CD4-positive, alpha-beta T cell treated with Interleukin-15 for 4 hours (primary cell): ENCODE results near the gene ZNF408.

Source experiments
- DNase-seq: peaks from one replicate; pipeline ENCODE4 v3.0.0-alpha.2; 2020; ENCODE audit warnings: low spot score

ZNF408 gene

DNA sequence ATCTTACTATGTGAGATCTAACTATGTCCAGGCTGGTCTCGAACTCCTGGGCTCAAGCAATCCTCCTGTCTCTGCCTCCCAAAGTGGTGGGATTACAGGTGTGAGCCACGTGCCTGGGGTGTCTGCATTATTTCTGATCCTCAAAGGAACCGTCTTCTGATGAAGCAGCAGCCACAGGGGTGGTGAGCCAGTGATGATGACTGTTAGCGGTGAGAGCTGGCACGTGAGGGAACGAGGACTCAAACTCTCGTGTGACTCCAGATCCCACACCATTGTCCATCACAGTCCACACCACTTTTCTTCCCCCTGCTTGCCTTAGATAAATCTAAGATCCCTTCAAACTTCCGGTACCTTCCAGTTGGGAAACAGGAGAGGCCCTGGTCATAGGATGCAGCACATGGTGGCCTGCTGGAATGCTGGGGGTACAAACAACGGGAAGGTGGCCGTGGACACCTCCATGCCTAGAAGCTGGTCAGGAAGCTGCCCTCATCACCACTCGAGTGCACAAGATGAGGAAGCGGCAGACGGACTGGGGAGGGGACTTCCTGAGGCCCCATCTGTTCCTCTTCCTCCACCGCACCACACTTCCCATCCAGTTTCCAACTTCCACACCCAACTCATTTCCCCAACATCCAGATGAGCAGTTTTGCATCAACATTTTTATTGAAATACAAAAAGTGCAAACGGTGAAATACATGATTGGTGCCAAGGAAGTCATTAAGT is 24.2 kb upstream of the ZNF408 start:
- DNase-seq: no peak

DNA sequence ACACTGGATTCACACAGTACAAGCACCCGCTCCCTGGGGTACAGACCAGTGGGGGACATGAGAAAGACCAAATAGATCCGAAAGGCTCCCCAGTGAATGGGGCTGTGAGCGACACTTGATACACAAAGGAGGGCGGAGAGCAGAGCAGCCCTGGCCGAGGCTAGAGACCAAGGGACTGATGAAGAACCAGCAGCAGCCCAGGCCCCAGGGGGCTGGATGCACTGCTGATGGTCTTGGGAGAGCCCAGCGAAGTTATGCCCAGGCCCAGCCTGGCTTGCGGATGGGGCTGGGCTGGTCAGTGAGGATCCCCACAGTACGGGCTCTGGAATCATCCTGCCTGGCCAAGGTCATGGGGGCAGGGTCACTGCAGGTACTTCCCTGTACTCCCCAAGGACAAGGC is 23.7 kb upstream of the ZNF408 start:
- no peak for DNase-seq

DNA sequence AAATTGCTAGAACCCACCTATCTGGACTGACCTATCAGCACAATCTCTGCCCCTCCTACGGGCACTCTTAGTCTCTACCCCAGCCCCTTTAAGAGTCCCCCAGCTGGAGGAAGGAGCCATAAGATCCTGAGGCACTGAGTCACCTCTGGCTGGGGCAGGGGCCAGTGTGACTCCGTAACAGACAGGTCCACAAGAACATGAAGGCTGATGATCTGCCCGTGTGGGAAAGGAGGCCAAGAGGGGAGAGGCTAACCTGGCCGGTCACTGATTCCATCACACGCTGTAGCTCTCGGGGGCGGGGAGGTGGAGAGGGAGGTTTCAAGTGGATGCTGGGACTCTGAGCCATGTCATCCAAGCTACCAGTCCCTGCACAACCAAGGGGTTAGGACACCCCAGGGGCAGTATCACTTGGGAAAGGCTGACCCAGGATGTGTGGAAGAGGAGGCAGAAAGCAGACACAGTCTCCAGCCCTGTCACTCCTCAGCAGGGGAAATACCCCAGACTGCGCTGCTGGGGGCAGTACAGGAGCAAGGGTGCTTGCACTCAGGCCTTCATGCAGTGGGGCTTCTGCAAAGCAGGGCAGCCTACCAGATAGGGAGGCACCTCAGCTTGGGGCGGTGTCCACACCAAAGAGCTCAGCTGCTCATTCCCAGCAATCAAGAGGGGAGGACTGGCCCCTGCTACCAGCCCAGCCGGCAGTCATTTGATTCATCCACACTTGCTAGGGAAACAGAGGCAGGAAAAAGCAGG is 22.7 kb upstream of the ZNF408 start:
- no peak for DNase-seq

DNA sequence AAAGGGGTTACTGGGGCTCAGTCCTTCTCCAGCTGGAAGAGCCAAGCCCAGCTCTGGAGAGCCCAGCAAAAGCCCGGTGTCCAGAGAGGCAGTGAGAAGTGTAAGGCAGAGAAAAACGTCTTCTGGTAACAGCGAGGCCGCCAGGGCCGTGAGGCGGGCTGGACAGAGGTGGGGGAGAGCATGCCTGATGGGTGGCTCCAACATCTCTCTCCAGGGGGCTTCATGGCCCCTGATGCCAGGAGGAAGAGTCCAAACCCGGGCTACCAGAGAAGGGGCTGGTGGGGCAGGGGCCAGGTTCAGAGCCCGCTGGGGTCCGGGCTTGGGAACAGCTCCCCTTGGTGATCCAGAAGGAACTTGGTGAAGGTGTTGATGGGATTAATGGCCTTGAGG is 22.1 kb upstream of the ZNF408 start:
- DNase-seq: no peak

DNA sequence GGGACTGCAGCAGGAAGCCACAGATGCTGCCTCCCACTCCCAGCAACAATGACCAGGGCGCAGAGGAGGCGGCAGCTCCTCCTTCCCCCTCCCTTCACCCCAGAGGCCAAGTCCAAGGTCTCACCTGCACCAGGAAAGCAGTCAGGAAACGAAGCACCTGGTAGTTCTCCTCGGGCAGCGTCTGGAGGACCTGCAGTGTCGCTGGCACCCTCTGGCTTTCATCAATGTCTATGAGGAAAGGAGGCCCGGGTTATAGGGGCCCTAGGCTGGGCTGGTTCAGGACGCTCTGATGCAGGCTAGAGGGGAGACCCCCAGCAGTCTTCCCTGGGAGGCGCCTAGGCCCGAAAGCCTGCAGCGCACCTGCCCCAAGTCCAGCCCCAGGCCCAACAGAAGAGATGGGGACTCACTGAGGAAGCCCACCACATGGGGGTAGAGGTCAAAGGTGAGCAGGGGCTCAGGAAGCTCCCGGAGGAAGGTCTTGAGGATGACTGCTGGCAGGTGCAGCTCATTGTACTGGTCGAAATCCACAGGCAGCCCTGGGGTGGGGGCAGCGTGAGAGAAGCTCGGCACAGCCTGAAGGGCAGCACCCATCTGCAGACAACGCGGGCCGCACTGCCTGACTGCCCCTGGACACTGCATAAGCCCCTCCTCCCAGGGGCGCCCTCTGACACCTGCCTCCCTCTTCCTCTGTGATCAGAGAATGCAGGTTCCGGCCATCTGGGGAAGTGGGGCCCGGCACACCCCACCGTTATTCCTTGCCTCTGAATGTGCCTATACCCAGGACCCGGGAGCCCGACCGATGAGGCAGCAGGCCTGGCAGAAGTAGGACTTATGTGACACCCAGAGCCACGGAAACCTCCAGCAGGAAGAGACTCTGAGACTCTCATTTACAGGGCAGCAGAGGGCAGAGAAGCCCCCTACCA is 21.3 kb upstream of the ZNF408 start:
- DNase-seq: no peak

DNA sequence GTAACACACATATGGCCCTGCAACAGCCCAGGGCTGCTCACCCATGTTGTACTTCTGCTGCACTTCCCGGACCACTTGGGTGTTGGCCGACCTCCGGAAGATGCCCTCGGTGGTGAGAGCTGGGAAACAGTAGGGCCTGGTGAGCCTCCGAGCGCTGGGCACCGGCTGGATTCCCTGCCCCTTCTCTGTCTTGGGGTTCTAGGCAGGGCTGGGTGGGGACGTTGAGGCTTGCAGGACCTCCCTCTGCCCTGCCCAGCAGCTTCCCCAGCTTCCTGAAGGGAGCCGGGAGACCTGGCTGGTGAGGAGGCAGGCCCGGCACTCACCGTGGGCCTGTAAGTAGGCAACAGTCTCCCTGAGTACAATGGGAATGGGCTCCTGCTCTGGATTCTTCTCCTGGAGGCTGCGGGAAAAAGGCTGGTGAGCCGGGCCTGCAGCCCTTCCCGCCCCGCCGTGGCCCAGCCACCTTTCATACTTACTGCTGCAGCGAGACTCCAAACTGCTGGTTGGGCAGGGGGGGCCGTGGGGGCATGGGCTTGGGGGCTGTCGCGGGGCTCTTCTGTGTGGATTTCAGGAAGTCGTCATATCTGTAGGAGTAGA is 20.6 kb upstream of the ZNF408 start:
- DNase-seq: no peak

DNA sequence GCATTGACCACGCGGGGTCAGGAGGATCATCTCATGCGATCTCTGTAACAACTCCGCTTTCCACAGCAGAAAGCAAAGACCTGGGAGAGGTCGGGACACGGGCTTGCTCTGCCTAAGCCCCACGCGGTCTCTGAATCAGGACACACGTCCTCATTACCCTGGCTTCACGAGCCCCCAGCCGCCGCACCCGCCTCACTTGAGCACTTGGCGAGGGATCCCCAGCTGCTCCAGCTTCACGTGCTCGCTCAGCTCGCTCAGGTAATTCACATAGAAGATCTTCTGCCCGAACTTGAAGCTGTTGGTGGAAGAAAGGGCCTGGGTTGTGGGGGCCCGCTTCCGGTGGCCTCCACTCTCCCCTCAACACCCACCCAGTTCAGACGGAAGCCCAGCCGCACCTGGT is 20.0 kb upstream of the ZNF408 start:
- DNase-seq: no peak

DNA sequence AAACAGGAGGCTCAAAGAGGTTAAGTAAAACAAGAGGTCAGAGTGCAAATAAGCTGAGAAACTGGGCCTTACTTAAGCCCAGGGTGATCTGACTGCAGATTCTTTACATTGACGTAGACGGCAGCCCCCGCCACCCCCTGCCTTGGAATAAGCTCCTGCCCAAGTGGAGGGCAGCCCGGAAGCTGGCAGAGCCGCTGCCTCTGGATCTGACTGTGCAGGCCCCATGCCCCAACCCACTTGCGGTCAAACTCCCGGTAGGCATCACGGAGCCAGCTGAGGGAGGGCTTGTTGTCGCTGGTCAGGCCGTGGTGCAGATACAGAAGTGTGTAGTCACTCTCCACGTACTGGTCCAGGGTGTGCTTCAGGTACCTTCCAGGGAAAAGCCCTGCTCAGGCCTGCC is 19.0 kb upstream of the ZNF408 start:
- DNase-seq: no peak

DNA sequence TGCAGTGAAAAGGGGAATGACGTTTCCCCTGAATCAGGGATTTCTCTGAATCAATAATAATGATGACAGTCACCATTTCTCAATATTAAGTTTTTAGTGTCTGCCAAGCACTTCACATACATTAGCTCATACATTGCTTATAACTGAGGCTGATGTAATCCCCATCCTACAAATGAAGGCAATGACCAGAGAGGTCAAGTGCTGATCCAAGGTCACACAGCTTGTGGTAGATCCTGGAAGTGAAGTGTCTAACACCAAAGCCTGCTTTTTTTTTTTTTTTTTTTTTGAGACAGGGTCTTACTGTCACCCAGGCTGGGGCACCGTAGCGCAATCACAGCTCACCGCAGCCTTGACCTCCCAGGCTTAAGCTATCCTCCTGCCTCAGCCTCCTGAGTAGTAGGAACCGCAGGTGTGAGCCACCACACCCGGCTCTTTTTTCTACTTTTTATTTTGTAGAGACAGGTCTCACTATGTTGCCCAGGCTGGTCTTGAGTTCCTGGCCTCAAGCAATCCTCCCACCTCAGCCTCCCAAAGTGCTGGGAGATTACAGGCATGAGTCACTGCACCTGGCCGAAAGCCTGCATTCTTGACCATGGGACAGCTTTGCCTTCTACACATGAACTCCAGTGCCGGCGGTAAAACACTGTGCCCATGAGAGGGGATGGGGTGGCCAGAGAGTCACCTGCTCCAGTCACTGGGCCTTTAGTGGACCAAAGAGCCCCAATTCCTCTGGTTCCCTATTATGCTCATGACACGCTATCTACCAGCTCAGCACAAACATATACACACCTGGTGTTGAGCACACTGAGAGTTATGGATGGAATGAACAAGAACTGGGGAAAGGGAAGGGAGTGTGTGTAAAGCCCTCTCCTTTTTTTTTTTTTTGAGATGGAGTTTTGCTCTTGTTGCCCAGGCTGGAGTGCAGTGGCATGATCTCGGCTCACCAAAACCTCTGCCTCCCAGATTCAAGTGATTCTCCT is 17.8 kb upstream of the ZNF408 start:
- no peak for DNase-seq

DNA sequence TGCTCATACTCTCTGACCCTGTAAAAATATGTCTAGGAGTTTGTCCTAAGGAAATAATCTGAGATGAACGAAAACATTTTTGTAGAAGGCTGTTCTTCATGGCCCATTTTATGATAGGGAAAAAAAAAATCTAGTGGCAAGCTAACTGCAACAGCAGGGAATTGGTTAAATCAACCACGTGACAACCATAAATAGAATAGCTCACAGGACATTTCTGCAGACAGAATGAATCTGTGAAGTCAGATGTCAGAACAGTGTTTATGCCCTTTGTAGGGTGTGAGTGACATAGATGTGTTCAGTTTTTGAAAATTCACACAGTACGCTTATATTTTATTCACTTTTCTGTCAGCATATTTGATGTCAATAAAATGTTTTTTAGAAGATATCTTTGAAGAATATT is 16.5 kb upstream of the ZNF408 start:
- no peak for DNase-seq

DNA sequence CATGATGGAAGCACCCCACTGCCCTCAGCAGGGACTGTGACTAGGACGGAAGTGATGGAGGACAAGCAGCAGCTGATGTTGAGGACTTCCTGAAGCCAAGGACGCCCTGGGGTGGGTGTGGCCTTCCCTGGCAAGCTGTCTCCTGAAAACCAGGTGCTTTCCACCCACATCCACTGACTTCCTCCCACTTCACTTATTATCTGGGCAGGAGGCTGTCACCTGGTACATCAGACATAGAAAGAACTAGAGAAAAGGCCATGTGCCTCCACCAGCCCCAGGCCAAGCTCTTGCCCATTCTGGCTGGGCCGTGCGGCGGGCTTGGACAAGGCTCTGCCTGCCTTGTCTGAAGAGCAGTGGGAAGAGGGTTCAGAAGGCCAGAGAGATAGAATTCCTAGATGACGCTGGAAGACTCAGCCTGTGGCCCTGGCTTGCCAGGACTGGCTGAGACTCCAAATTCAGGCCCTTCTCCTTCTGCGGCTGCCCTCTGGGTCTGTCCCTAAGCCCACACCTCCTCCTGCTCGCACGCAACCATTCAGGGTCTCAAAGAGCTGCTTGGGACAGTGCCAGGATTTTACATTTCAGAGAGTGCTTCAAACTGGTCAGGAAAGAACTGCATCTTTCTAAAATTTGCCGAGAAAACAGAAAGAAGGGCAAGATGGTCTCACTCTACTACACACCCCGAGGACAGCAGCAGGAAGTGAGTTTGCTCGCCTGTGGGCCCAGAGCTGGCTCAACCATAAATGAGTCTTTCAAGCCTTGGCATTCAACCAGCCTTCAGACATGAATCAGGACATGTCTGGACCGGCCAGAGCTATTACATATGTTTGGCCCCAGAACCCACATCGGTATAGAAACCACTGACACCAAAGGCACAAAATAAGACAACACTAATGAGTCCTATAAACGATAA is 13.7 kb upstream of the ZNF408 start:
- DNase-seq: no peak

DNA sequence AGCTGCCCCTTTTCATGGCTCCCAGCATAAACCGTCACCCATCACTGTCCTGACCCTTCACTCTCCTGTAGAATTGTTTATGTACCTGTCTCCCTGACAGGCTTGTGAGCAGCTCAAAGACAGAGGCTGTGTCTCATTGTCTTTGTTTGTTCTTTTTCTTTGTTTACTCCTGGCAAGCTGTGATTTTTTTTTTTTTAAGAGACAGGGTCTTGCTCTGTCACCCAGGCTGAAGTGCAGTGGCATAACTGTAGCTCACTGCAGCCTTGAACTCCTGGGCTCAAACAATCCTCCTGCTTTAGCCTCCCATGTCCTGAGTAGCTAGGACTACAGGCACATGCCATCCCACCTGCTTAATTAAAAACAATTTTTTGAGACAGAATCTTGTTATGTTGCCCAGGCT is 10.1 kb upstream of the ZNF408 start:
- DNase-seq: no peak

DNA sequence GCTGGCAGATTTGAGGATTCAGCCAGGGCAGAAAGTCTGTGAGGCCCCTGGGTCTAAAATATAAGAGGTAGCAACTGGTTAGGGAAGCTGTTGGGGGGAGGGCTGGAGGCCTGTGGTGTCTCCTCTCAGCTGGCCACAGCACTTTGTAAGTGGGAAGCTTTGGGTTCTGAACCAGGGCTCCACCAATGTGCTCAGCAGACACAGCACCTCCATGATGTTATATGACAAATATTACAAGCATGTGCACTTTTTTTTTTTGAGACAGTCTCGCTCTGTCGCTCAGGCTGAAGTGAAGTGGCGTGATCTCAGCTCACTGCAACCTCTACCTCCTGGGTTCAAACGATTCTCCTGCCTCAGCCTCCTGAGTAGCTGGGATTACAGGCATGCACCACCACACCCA is 8.4 kb upstream of the ZNF408 start:
- DNase-seq: no peak

DNA sequence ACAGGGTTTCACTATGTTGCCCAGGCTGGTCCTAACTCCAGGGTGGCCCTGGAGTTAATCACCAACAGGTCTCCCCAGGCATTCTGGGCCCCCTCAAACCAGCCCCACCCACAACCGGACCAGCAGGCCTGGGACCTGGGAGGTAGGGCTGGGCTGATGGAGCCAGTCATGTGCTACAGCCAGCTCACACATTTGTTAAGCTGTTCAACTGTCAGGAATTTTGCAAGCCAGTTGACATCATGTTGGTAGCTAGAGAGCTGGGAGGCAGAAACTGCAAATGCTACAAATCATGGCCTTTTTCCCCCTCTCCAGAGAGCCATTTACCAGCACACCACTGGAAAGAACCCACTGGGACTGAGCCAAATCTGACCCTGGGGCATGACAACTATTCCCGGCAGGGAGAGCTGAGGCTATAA is 7.2 kb upstream of the ZNF408 start:
- DNase-seq: no peak

DNA sequence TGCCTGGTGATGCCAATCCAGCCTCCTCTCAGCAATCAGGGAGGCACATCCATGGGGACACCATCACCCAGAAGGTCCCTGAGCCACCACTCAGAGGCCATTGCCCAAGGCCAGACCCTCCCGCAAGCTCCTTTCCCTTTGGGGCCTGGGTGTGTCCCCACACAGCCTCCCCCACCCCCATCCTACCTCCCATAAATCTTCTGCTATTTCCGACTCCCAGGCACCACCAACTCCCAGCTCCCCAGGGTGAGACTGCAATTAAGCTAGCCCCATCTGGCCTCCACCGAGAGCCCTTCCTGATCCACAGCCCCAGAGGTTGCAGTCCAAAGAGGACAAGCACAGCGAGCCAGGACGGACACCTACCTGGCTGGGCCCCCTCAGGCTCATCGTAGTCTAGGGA is 6.8 kb upstream of the ZNF408 start:
- no peak for DNase-seq

DNA sequence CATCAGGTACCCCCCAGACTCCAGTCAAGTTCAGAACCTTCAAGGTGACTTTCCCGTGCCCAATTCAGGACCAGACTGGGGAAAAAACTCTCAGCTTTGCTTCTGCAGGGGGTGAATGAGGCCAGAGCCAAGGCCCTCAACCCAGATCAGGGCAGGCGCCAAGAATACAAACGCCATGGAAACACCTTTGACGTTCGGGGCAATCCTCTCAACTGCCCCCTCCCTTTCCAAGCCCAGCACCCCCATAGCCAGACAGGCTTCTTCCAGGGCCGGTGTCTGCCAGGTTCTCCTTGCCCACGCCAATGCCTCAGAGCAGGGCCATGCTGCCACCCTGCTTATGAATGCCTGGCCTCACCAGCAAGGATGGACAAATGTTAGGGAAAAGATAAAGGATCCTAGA is 6.2 kb upstream of the ZNF408 start:
- no peak for DNase-seq

DNA sequence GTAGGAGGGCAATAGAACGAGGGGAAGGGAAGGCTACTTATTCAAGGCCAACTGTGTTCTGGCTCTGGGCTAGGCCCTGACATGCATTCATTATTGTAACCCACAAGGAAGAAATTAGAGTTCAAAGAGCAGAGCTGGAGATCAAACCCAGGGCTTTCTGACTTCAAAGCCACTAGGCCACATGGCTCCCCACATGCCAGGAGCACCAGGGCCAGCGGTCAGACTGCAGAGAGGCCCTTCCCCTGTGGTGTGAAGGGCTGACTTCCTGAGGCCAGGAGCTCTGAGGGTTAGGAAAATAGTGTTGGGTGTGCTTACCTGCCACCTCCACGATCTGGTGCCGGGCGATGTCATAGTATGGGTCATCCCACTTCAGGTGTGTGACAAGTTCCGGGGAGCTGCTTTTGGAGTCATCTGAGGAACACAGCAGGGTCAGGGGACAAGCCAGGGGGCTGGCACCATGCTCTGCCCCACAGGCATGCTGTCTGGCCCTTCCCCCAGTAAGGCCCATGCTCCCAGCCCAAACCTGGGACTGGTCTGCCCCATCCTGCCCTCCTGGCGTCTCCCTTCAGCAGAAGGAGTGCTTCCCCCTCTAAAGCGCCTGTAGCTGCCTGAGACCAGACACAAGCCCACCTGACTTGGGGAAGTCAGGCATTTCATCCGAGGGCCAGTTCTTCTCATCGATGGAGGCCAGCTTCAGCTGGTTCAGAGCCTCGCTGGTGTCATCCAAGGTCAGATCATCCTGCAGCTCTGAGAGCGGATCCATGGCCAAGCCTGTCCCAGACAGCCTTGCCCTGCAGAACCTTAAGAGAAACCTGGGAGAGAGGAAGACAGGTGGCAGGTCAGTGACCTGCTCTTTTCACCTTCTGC is 5.3 kb upstream of the ZNF408 start:
- no peak for DNase-seq

DNA sequence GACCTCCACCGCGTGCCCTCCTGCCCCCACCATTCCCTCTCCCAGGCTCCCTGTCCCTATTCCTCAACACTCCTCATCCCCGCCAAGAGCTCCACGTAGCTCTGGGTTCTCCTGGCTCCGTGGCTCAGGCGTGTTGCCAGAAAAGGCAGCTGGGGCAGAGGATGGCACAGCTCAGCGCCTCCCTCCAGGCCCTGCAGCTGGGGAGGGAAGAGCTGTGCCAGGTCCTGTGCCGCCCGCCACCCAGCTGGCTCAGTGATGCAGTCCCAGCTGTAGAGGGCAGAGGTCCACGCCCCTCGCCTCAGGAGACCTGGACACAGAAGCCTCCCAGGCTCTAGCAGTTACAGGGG is 4.6 kb upstream of the ZNF408 start:
- no peak for DNase-seq

DNA sequence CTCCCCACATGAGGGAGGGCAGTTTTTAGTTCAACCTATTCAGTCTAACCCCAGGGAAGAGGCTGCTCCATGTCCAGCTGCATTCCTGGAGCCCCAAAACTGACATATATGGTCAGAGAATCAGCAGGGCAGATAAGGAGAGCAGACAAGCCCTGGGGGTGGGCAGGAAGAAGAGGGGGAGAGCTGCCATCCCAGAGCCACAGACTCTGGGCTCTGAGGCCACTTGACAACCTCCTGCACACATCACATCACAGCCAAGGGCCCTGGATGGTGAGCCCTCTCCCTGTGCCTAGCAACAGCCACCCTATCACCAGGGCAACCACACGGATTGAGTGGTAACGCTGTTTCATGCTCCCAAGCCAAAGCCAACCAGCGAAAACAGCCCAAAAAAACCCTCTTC is 3.5 kb upstream of the ZNF408 start:
- no peak for DNase-seq
